Neural cell (in vitro differentiated cells): ENCODE measurements around the gene HAO2. TPM values are rescaled to one million over a fixed set of nuclear protein-coding genes. Genes with fewer than 3 reads are reported as not detected.

Experiments used
- H2AFZ ChIP-seq: fragments of 200-600, 300-800 bp; sonication (generic), shearing (Covaris generic); 2 replicates; pipeline ENCODE4 v1.6.0; 2014; ENCODE audit warnings: low read depth, mild to moderate bottlenecking, antibody characterized with exemption, low read length, moderate library complexity
- H3F3A ChIP-seq: fragments of 200-600 bp; shearing (Covaris generic); 2 replicates; pipeline ENCODE4 v1.6.1; 2016; ENCODE audit warnings: mild to moderate bottlenecking, moderate library complexity, mixed read lengths, antibody characterized with exemption, low read length; ENCODE audit not compliant: insufficient read depth, poor library complexity, severe bottlenecking
- H3K27ac ChIP-seq: fragments of 200-600, 300-800 bp; sonication (generic), shearing (Covaris generic); 2 replicates; pipeline ENCODE4 v1.5.1; 2014; ENCODE audit warnings: mild to moderate bottlenecking, low read length, moderate library complexity
- H3K27me3 ChIP-seq: fragments of 300-800, 200-600 bp; sonication (generic), shearing (Covaris generic); 2 replicates; pipeline ENCODE4 v1.6.0; 2014; ENCODE audit warnings: mild to moderate bottlenecking, low read depth, low read length, moderate library complexity; ENCODE audit not compliant: insufficient read depth
- H3K36me3 ChIP-seq: fragments of 300-800, 200-600 bp; sonication (generic), shearing (Covaris generic); 2 replicates; pipeline ENCODE4 v1.5.1; 2014; ENCODE audit warnings: mild to moderate bottlenecking, antibody characterized with exemption, low read length, moderate library complexity; ENCODE audit not compliant: insufficient read depth
- H3K4me2 ChIP-seq: fragments of 300-800, 200-600 bp; sonication (generic), shearing (Covaris generic); 2 replicates; pipeline ENCODE4 v1.6.0; 2014; ENCODE audit warnings: mild to moderate bottlenecking, low read length
- H3K4me3 ChIP-seq: fragments of 300-800, 200-600 bp; sonication (generic), shearing (Covaris generic); 2 replicates; pipeline ENCODE4 v1.5.1; 2014; ENCODE audit warnings: mild to moderate bottlenecking, low read length, moderate library complexity
- H3K79me2 ChIP-seq: fragments of 200-600 bp; shearing (Covaris generic); replicated peaks from 2 replicates; pipeline ENCODE4 v1.6.0; 2014; ENCODE audit warnings: mild to moderate bottlenecking, low read length, moderate library complexity; ENCODE audit not compliant: insufficient read depth
- H3K9ac ChIP-seq: fragments of 300-800, 200-600 bp; sonication (generic), shearing (Covaris generic); 2 replicates; pipeline ENCODE4 v1.6.1; 2016; ENCODE audit warnings: mild to moderate bottlenecking, low read length, mixed read lengths
- H3K9me2 ChIP-seq: fragments of 200-600 bp; shearing (Covaris generic); 2 replicates; pipeline ENCODE4 v1.6.1; 2016; ENCODE audit warnings: mild to moderate bottlenecking, low read length, mixed read lengths; ENCODE audit not compliant: insufficient read depth
- H3K9me3 ChIP-seq: fragments of 200-600, 300-800 bp; sonication (generic), shearing (Covaris generic); 2 replicates; pipeline ENCODE4 v1.6.1; 2016; ENCODE audit warnings: mild to moderate bottlenecking, mixed run types, low read length, moderate library complexity, mixed read lengths
- H4K20me1 ChIP-seq: fragments of 200-600 bp; shearing (Covaris generic); 2 replicates; pipeline ENCODE4 v1.6.1; 2016; ENCODE audit warnings: mild to moderate bottlenecking, mixed run types; ENCODE audit not compliant: insufficient read depth
- EP300 ChIP-seq: fragments of 450-650 bp; conservative IDR thresholded peaks from 2 replicates; pipeline ENCODE4 v1.6.1; 2014; ENCODE audit warnings: antibody characterized with exemption, mild to moderate bottlenecking, moderate library complexity; ENCODE audit not compliant: poor library complexity, severe bottlenecking
- EZH2 ChIP-seq: fragments of 200-600, 300-800 bp; shearing (Covaris generic), sonication (generic); IDR thresholded peaks from 2 replicates; pipeline ENCODE4 v1.6.1; 2014; ENCODE audit warnings: antibody characterized with exemption, low read length, borderline replicate concordance, mild to moderate bottlenecking; ENCODE audit not compliant: insufficient read depth, poor library complexity, severe bottlenecking
- MXI1 ChIP-seq: fragments of 450-650 bp; conservative IDR thresholded peaks from 2 replicates; pipeline ENCODE4 v1.6.1; 2014; ENCODE audit warnings: antibody characterized with exemption, mild to moderate bottlenecking; ENCODE audit not compliant: poor library complexity, severe bottlenecking
- POLR2AphosphoS5 ChIP-seq: IDR thresholded peaks from 2 replicates; pipeline ENCODE4 v1.6.1; 2012
- RAD21 ChIP-seq: fragments of 450-650 bp; conservative IDR thresholded peaks from 2 replicates; pipeline ENCODE4 v1.6.1; 2014; ENCODE audit warnings: antibody characterized with exemption, mild to moderate bottlenecking, moderate library complexity
- SMC3 ChIP-seq: fragments of 450-650 bp; conservative IDR thresholded peaks from 2 replicates; pipeline ENCODE4 v1.6.1; 2014; ENCODE audit warnings: antibody characterized with exemption, mild to moderate bottlenecking, moderate library complexity; ENCODE audit not compliant: poor library complexity
- TAF1 ChIP-seq: IDR thresholded peaks from 2 replicates; pipeline ENCODE4 v1.6.1; 2012; ENCODE audit warnings: low read depth
- polyA plus RNA-seq: library from polyadenylated mRNA; depleted of rRNA; stranded (reverse); fragments of >200 nt; gene quantifications from 2 replicates; pipeline ENCODE4 v1.2.3, GENCODE V29; 2014
- TF ChIP-seq, protein P1 (sequence below): IDR thresholded peaks from 2 replicates; pipeline ENCODE4 v1.6.1; 2012; ENCODE audit warnings: borderline replicate concordance
- TF ChIP-seq, protein P2 (sequence below): fragments of 450-650 bp; IDR thresholded peaks from 2 replicates; pipeline ENCODE4 v1.5.1; 2014; ENCODE audit warnings: antibody characterized with exemption, mild to moderate bottlenecking, moderate library complexity; ENCODE audit not compliant: poor library complexity, severe bottlenecking

HAO2 gene
- polyA plus RNA-seq, 1 donor from 2014 or later: not detected

DNA sequence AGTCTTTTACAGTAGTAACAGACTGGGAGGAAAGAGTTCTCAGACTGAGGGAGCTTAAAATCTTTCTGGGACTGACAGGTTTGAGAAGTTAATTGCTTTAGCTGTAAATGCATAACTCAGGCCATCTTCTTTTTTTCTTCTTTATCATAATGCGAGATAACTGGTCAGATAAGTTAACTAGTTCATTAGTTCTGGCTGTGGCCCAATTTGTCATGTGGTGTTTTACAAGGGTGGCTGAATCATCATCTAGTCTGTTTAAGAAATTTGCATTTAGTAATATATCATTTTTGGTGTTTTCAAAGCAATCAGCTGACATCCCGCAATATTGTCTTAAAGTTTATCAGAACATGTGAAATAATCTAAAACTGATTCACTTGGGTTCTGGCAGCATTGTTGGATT is 60.4 kb downstream of the HAO2 start:
- Histone ChIP-seq H3K36me3 (no peaks in the 10 kb centered on the region), H3K9ac (no peak overlapping the region), H4K20me1 (no peaks in the 10 kb centered on the region), H3K27ac (no peak overlapping the region), H3K4me3 (no peak overlapping the region), H3K4me2 (no peak overlapping the region), H3K79me2 (no peaks in the 10 kb centered on the region), H3K9me2 (no peaks in the 10 kb centered on the region), H3K27me3 (no peaks in the 10 kb centered on the region), H3K9me3 (no peaks in the 10 kb centered on the region), H2AFZ (no peak overlapping the region), H3F3A (no peaks in the 10 kb centered on the region)
- TF ChIP-seq MXI1: no peak
- TF ChIP-seq TAF1: no peak
- TF ChIP-seq, protein P1, sequence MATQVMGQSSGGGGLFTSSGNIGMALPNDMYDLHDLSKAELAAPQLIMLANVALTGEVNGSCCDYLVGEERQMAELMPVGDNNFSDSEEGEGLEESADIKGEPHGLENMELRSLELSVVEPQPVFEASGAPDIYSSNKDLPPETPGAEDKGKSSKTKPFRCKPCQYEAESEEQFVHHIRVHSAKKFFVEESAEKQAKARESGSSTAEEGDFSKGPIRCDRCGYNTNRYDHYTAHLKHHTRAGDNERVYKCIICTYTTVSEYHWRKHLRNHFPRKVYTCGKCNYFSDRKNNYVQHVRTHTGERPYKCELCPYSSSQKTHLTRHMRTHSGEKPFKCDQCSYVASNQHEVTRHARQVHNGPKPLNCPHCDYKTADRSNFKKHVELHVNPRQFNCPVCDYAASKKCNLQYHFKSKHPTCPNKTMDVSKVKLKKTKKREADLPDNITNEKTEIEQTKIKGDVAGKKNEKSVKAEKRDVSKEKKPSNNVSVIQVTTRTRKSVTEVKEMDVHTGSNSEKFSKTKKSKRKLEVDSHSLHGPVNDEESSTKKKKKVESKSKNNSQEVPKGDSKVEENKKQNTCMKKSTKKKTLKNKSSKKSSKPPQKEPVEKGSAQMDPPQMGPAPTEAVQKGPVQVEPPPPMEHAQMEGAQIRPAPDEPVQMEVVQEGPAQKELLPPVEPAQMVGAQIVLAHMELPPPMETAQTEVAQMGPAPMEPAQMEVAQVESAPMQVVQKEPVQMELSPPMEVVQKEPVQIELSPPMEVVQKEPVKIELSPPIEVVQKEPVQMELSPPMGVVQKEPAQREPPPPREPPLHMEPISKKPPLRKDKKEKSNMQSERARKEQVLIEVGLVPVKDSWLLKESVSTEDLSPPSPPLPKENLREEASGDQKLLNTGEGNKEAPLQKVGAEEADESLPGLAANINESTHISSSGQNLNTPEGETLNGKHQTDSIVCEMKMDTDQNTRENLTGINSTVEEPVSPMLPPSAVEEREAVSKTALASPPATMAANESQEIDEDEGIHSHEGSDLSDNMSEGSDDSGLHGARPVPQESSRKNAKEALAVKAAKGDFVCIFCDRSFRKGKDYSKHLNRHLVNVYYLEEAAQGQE: no peak
- TF ChIP-seq, protein P2, sequence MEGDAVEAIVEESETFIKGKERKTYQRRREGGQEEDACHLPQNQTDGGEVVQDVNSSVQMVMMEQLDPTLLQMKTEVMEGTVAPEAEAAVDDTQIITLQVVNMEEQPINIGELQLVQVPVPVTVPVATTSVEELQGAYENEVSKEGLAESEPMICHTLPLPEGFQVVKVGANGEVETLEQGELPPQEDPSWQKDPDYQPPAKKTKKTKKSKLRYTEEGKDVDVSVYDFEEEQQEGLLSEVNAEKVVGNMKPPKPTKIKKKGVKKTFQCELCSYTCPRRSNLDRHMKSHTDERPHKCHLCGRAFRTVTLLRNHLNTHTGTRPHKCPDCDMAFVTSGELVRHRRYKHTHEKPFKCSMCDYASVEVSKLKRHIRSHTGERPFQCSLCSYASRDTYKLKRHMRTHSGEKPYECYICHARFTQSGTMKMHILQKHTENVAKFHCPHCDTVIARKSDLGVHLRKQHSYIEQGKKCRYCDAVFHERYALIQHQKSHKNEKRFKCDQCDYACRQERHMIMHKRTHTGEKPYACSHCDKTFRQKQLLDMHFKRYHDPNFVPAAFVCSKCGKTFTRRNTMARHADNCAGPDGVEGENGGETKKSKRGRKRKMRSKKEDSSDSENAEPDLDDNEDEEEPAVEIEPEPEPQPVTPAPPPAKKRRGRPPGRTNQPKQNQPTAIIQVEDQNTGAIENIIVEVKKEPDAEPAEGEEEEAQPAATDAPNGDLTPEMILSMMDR: no peak
- TF ChIP-seq SMC3: no peak
- TF ChIP-seq RAD21: no peak
- no peak for TF ChIP-seq EZH2
- TF ChIP-seq EP300: no peak
- no peak for TF ChIP-seq POLR2AphosphoS5

DNA sequence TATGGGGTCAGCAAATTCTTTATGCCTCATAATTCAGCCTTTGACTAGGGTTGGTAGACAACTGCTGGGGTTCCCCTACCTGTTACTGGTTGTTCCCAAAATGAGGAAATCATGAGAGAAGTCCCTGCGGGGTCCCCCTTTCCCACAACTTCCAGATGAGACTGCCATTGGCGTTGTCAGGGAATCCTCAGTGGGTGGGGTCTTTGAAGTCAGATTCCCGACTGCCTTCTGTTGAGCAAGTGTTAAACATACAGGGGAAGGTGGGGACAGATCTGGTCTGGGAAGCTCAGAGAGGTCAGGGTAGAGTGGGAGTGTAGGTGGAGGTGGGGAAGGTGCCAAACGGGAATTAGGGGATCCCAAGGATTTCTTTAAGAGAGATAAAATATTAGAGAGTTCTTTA is 61.1 kb downstream of the HAO2 start:
- H3K79me2 ChIP-seq: no peaks in the 10 kb centered on the region
- H2AFZ ChIP-seq: no peak overlapping the region
- no peak overlapping the region for H3K4me3 ChIP-seq
- no peak overlapping the region for H3K4me2 ChIP-seq
- H3K9ac ChIP-seq: no peak overlapping the region
- H3K9me3 ChIP-seq: no peaks in the 10 kb centered on the region
- no peaks in the 10 kb centered on the region for H3K27me3 ChIP-seq
- H3F3A ChIP-seq: no peaks in the 10 kb centered on the region
- no peak for TF ChIP-seq EP300
- no peak for TF ChIP-seq POLR2AphosphoS5
- TF ChIP-seq, protein P2: no peak
- TF ChIP-seq, protein P1: no peak
- no peak for TF ChIP-seq SMC3
- no peaks in the 10 kb centered on the region for H3K36me3 ChIP-seq
- H3K27ac ChIP-seq: no peak overlapping the region
- no peaks in the 10 kb centered on the region for H4K20me1 ChIP-seq
- no peaks in the 10 kb centered on the region for H3K9me2 ChIP-seq
